Neural cell (in vitro differentiated cells): ENCODE measurements around the gene PRLH. TPM values are rescaled to one million over a fixed set of nuclear protein-coding genes. Genes with fewer than 3 reads are reported as not detected.

Experiments
- H2AFZ ChIP-seq: fragments of 200-600, 300-800 bp; sonication (generic), shearing (Covaris generic); 2 replicates; pipeline ENCODE4 v1.6.0; 2014; ENCODE audit warnings: low read depth, mild to moderate bottlenecking, antibody characterized with exemption, low read length, moderate library complexity
- H3F3A ChIP-seq: fragments of 200-600 bp; shearing (Covaris generic); 2 replicates; pipeline ENCODE4 v1.6.1; 2016; ENCODE audit warnings: mild to moderate bottlenecking, moderate library complexity, mixed read lengths, antibody characterized with exemption, low read length; ENCODE audit not compliant: insufficient read depth, poor library complexity, severe bottlenecking
- H3K27ac ChIP-seq: fragments of 200-600, 300-800 bp; sonication (generic), shearing (Covaris generic); 2 replicates; pipeline ENCODE4 v1.5.1; 2014; ENCODE audit warnings: mild to moderate bottlenecking, low read length, moderate library complexity
- H3K27me3 ChIP-seq: fragments of 300-800, 200-600 bp; sonication (generic), shearing (Covaris generic); 2 replicates; pipeline ENCODE4 v1.6.0; 2014; ENCODE audit warnings: mild to moderate bottlenecking, low read depth, low read length, moderate library complexity; ENCODE audit not compliant: insufficient read depth
- H3K36me3 ChIP-seq: fragments of 300-800, 200-600 bp; sonication (generic), shearing (Covaris generic); 2 replicates; pipeline ENCODE4 v1.5.1; 2014; ENCODE audit warnings: mild to moderate bottlenecking, antibody characterized with exemption, low read length, moderate library complexity; ENCODE audit not compliant: insufficient read depth
- H3K4me2 ChIP-seq: fragments of 300-800, 200-600 bp; sonication (generic), shearing (Covaris generic); 2 replicates; pipeline ENCODE4 v1.6.0; 2014; ENCODE audit warnings: mild to moderate bottlenecking, low read length
- H3K4me3 ChIP-seq: fragments of 300-800, 200-600 bp; sonication (generic), shearing (Covaris generic); 2 replicates; pipeline ENCODE4 v1.5.1; 2014; ENCODE audit warnings: mild to moderate bottlenecking, low read length, moderate library complexity
- H3K79me2 ChIP-seq: fragments of 200-600 bp; shearing (Covaris generic); replicated peaks from 2 replicates; pipeline ENCODE4 v1.6.0; 2014; ENCODE audit warnings: mild to moderate bottlenecking, low read length, moderate library complexity; ENCODE audit not compliant: insufficient read depth
- H3K9ac ChIP-seq: fragments of 300-800, 200-600 bp; sonication (generic), shearing (Covaris generic); 2 replicates; pipeline ENCODE4 v1.6.1; 2016; ENCODE audit warnings: mild to moderate bottlenecking, low read length, mixed read lengths
- H3K9me2 ChIP-seq: fragments of 200-600 bp; shearing (Covaris generic); 2 replicates; pipeline ENCODE4 v1.6.1; 2016; ENCODE audit warnings: mild to moderate bottlenecking, low read length, mixed read lengths; ENCODE audit not compliant: insufficient read depth
- H3K9me3 ChIP-seq: fragments of 200-600, 300-800 bp; sonication (generic), shearing (Covaris generic); 2 replicates; pipeline ENCODE4 v1.6.1; 2016; ENCODE audit warnings: mild to moderate bottlenecking, mixed run types, low read length, moderate library complexity, mixed read lengths
- H4K20me1 ChIP-seq: fragments of 200-600 bp; shearing (Covaris generic); 2 replicates; pipeline ENCODE4 v1.6.1; 2016; ENCODE audit warnings: mild to moderate bottlenecking, mixed run types; ENCODE audit not compliant: insufficient read depth
- CTCF ChIP-seq: fragments of 450-650 bp; IDR thresholded peaks from 2 replicates; pipeline ENCODE4 v1.5.1; 2014; ENCODE audit warnings: antibody characterized with exemption, mild to moderate bottlenecking, moderate library complexity; ENCODE audit not compliant: poor library complexity, severe bottlenecking
- EP300 ChIP-seq: fragments of 450-650 bp; conservative IDR thresholded peaks from 2 replicates; pipeline ENCODE4 v1.6.1; 2014; ENCODE audit warnings: antibody characterized with exemption, mild to moderate bottlenecking, moderate library complexity; ENCODE audit not compliant: poor library complexity, severe bottlenecking
- EZH2 ChIP-seq: fragments of 200-600, 300-800 bp; shearing (Covaris generic), sonication (generic); IDR thresholded peaks from 2 replicates; pipeline ENCODE4 v1.6.1; 2014; ENCODE audit warnings: antibody characterized with exemption, low read length, borderline replicate concordance, mild to moderate bottlenecking; ENCODE audit not compliant: insufficient read depth, poor library complexity, severe bottlenecking
- MXI1 ChIP-seq: fragments of 450-650 bp; conservative IDR thresholded peaks from 2 replicates; pipeline ENCODE4 v1.6.1; 2014; ENCODE audit warnings: antibody characterized with exemption, mild to moderate bottlenecking; ENCODE audit not compliant: poor library complexity, severe bottlenecking
- POLR2AphosphoS5 ChIP-seq: IDR thresholded peaks from 2 replicates; pipeline ENCODE4 v1.6.1; 2012
- RAD21 ChIP-seq: fragments of 450-650 bp; conservative IDR thresholded peaks from 2 replicates; pipeline ENCODE4 v1.6.1; 2014; ENCODE audit warnings: antibody characterized with exemption, mild to moderate bottlenecking, moderate library complexity
- REST ChIP-seq: IDR thresholded peaks from 2 replicates; pipeline ENCODE4 v1.6.1; 2012; ENCODE audit warnings: borderline replicate concordance
- SMC3 ChIP-seq: fragments of 450-650 bp; conservative IDR thresholded peaks from 2 replicates; pipeline ENCODE4 v1.6.1; 2014; ENCODE audit warnings: antibody characterized with exemption, mild to moderate bottlenecking, moderate library complexity; ENCODE audit not compliant: poor library complexity
- TAF1 ChIP-seq: IDR thresholded peaks from 2 replicates; pipeline ENCODE4 v1.6.1; 2012; ENCODE audit warnings: low read depth
- polyA plus RNA-seq: library from polyadenylated mRNA; depleted of rRNA; stranded (reverse); fragments of >200 nt; gene quantifications from 2 replicates; pipeline ENCODE4 v1.2.3, GENCODE V29; 2014

PRLH gene
- polyA plus RNA-seq, 1 donor from 2014 or later, result not detected

GRCh38 chr2:237573721-237574415, 7.5 kb downstream of the PRLH start:
- no peak overlapping the region for H3K4me2 ChIP-seq
- no peak overlapping the region for H3K9ac ChIP-seq
- H3K27ac ChIP-seq, result no peak overlapping the region
- H3K79me2 ChIP-seq, result no peaks in the 10 kb centered on the region
- no peak overlapping the region for H2AFZ ChIP-seq
- no peaks in the 10 kb centered on the region for H3K9me3 ChIP-seq
- H3F3A ChIP-seq, result no peaks in the 10 kb centered on the region
- H3K9me2 ChIP-seq, result no peaks in the 10 kb centered on the region
- no peaks in the 10 kb centered on the region for H4K20me1 ChIP-seq
- no peak for TF ChIP-seq EP300
- no peak overlapping the region for H3K4me3 ChIP-seq
- H3K36me3 ChIP-seq, result no peaks in the 10 kb centered on the region
- H3K27me3 ChIP-seq, result no peaks in the 10 kb centered on the region

GRCh38 chr2:237574467-237574866, 8.1 kb downstream of the PRLH start:
- Histone ChIP-seq H3F3A (no peaks in the 10 kb centered on the region), H3K79me2 (no peaks in the 10 kb centered on the region), H3K9ac (no peak overlapping the region), H3K9me2 (no peaks in the 10 kb centered on the region), H3K27ac (no peak overlapping the region), H4K20me1 (no peaks in the 10 kb centered on the region), H3K4me3 (no peak overlapping the region), H3K4me2 (no peak overlapping the region), H3K36me3 (no peaks in the 10 kb centered on the region), H3K9me3 (no peaks in the 10 kb centered on the region), H3K27me3 (no peaks in the 10 kb centered on the region), H2AFZ (no peak overlapping the region)
- TF ChIP-seq MXI1, result no peak
- TF ChIP-seq SMC3, result no peak
- no peak for TF ChIP-seq CTCF
- no peak for TF ChIP-seq EP300
- TF ChIP-seq TAF1, result no peak
- no peak for TF ChIP-seq RAD21
- TF ChIP-seq REST, result no peak
- no peak for TF ChIP-seq EZH2
- TF ChIP-seq POLR2AphosphoS5, result no peak
